ENCODE measurements around the gene RHOT2. TPM values are rescaled to one million over a fixed set of nuclear protein-coding genes. Genes with fewer than 3 reads are reported as not detected.

The RHOT2 gene
- polyA plus RNA-seq, 1 experiment = 38.0 TPM

DNA sequence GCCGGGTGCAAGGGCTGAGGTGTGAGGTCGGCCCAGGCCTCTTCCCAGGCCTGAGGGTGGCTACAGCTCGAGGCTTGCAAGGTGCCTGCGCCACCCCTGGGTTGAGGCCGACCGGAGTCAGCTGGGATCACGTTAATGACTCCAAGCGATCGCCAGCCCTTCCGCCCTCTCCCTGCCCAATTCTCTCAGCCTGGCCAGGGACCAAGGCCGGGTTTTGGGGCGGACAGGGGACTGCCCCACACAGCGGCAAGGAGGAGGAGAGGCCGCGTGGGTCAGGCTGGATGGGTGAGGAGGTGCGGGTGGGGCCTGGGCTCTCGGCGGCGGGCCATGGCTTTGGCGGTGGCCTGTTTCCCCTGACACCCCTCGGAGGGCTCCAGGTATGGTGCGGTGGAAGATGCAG, 25.4 kb downstream of the RHOT2 start:
- ChIA-PET POLR2A (no interaction called here), CTCF (no interaction called here)
- Histone ChIP-seq H3K27me3 (ENCODE audit: control insufficient read depth, insufficient read depth, low read length) (peaks cover 36% of the 10 kb centered on the region), H3K4me3 (ENCODE audit: low read depth, low read length) (no peak overlapping the region), H3K9me3 (ENCODE audit: control insufficient read depth, insufficient read depth, low read length) (peaks cover 3% of the 10 kb centered on the region; the same call in 1 of the 2 replicates), H3K27ac (ENCODE audit: low read depth, low read length) (no peak overlapping the region)
- DNase-seq (ENCODE audit: low read depth, low spot score) = no peak
- TF ChIP-seq, protein P1, sequence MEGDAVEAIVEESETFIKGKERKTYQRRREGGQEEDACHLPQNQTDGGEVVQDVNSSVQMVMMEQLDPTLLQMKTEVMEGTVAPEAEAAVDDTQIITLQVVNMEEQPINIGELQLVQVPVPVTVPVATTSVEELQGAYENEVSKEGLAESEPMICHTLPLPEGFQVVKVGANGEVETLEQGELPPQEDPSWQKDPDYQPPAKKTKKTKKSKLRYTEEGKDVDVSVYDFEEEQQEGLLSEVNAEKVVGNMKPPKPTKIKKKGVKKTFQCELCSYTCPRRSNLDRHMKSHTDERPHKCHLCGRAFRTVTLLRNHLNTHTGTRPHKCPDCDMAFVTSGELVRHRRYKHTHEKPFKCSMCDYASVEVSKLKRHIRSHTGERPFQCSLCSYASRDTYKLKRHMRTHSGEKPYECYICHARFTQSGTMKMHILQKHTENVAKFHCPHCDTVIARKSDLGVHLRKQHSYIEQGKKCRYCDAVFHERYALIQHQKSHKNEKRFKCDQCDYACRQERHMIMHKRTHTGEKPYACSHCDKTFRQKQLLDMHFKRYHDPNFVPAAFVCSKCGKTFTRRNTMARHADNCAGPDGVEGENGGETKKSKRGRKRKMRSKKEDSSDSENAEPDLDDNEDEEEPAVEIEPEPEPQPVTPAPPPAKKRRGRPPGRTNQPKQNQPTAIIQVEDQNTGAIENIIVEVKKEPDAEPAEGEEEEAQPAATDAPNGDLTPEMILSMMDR (IDR thresholded peaks at IDR 0.05; ENCODE audit: low read depth, low read length) = no peak

DNA sequence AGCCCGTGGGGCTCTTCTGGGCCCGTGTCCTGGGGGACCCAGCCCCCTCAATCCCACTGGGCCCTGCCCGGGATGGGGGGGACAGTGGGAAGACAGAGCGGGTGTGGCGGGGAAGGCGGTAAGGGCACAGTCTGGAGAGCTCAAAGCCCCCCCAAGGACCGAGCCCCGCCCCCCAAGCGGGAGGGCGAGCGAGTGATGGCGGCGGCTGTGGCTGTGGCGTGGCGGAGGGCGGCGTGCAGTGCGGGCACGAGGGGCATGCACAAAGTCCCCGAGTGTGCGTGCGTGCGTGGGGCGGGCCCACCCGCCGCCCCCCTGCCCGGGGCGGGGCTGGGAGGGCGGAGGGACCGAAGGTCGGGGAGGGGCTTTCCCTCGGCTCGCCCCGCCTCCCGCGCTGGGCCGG, 25.8 kb downstream of the RHOT2 start:
- Histone ChIP-seq H3K4me3 (ENCODE audit: low read depth, low read length) (no peak overlapping the region), H3K27me3 (ENCODE audit: control insufficient read depth, insufficient read depth, low read length) (peaks cover 36% of the 10 kb centered on the region), H3K9me3 (ENCODE audit: control insufficient read depth, insufficient read depth, low read length) (peaks cover 3% of the 10 kb centered on the region; the same call in 1 of the 2 replicates), H3K27ac (ENCODE audit: low read depth, low read length) (no peak overlapping the region)
- DNase-seq (ENCODE audit: low read depth, low spot score) = no peak
- TF ChIP-seq, protein P1 (IDR thresholded peaks at IDR 0.05; ENCODE audit: low read depth, low read length) = no peak
- ChIA-PET POLR2A (no interaction called here), CTCF (no interaction called here)

DNA sequence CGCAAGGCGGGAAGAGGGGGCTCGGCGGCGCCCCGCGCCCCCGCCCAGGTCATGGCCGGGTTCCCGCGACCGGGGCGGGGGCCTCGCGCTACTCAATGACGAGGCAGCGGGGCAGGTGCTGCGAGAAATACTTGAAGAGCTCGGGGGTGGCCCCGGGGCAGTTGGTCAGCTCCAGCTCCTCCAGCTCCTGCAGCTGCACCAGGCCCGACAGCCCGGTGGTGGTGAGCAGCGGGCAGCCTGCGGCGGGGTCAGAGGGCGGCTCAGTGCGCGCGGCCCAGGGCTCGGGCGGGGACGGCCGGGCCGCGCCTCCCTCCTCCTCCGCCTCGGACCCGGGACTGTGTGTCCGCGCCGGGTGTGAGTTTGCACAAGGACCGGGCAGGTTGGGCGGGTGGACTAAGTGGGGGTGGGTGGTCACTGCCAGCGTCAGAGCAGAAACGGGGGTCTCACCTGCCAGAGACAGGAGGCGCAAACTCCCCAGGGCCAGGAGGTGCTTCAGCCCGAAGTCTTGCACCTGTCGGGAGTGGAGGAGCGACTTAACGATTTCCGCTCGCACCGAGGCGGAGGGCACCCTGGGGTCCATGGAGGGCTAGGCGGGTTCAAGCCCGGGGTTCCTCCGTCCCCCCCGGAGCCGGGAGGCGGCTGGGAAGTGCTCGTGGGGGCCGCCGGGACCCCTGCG, 26.4 kb downstream of the RHOT2 start:
- no peak overlapping the region for H3K4me3 ChIP-seq (ENCODE audit: low read depth, low read length)
- peaks cover 3% of the 10 kb centered on the region; the same call in 1 of the 2 replicates for H3K9me3 ChIP-seq (ENCODE audit: control insufficient read depth, insufficient read depth, low read length)
- DNase-seq (ENCODE audit: low read depth, low spot score) = no peak
- ChIA-PET POLR2A (no interaction called here), CTCF (no interaction called here)
- H3K27me3 ChIP-seq (ENCODE audit: control insufficient read depth, insufficient read depth, low read length) = peaks cover 42% of the 10 kb centered on the region
- no peak overlapping the region for H3K27ac ChIP-seq (ENCODE audit: low read depth, low read length)
- TF ChIP-seq, protein P1 (IDR thresholded peaks at IDR 0.05; ENCODE audit: low read depth, low read length) = no peak

DNA sequence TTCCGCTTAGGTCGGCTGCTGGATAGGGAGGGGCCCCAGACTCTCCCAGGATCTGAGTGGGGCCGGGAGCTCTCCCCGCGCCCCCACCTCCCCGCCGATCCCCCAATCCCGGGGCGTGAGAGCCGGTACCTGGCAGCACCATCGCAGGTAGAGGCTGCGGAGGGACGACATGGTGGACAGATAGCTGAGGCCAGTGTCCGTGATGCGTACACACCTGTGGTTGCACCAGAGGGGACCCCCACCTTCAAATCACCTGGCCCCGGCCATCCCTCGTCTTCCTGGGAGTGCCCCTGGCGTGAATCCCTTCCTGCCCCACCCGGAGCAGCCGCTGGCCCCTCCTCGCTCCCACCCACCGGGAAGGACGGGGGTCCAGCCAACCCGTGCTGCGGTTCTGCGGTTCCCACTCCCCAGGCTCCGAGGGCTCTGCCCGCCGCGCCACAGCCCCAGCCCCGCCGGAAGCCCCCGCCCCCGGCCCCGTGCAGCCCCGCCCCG, 27.0 kb downstream of the RHOT2 start:
- Histone ChIP-seq H3K9me3 (ENCODE audit: control insufficient read depth, insufficient read depth, low read length) (peaks cover 3% of the 10 kb centered on the region; the same call in 1 of the 2 replicates), H3K27me3 (ENCODE audit: control insufficient read depth, insufficient read depth, low read length) (peaks cover 42% of the 10 kb centered on the region), H3K4me3 (ENCODE audit: low read depth, low read length) (no peak overlapping the region), H3K27ac (ENCODE audit: low read depth, low read length) (no peak overlapping the region)
- no peak for DNase-seq (ENCODE audit: low read depth, low spot score)
- TF ChIP-seq, protein P1 (IDR thresholded peaks at IDR 0.05; ENCODE audit: low read depth, low read length) = no peak
- CTCF ChIA-PET = no interaction called here
- POLR2A ChIA-PET = no interaction called here

DNA sequence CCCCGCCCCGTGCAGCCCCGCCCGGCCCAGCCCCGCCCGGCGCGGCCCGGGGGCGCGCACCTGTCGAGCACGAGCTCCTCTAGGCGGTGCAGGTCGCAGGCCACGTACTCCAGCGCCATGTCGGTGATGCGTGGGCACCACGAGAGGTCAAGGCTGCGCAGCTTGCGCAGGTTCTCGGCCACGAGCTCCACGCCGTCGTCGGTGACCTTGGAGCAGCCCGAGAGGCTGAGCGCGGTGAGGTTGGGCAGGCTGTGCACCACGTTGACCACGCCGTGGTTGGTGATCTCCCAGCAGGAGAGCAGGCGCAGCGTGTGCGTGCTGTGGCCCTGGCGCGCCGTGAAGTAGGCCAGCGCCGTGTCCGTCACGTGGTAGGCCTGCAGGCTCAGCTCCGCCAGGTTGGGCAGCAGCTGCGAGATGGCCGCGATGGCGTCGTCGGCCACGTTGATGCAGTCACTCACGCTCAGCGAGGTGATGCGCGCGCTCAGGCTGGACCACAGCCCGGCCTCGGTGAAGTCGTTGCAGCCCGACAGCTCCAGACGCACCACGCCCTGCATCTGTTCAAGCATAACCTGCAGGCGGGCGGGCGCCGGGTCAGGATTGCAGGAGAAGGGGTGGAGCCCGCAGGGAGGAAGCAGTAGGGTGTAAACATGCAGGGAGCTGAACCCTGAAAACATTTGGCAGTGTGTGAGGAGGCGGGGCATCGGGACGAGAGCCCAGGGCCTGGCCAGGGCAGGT, 27.6 kb downstream of the RHOT2 start:
- CTCF ChIA-PET = interaction anchor here (0.5 kb wide), 1 partner anchor 53 kb away, joined by 6 read pairs; no protein-coding TSS in a partner anchor
- Histone ChIP-seq H3K27me3 (ENCODE audit: control insufficient read depth, insufficient read depth, low read length) (peaks cover 44% of the 10 kb centered on the region), H3K9me3 (ENCODE audit: control insufficient read depth, insufficient read depth, low read length) (peaks cover 3% of the 10 kb centered on the region; the same call in 1 of the 2 replicates), H3K4me3 (ENCODE audit: low read depth, low read length) (no peak overlapping the region), H3K27ac (ENCODE audit: low read depth, low read length) (no peak overlapping the region)
- POLR2A ChIA-PET = no interaction called here
- no peak for DNase-seq (ENCODE audit: low read depth, low spot score)
- TF ChIP-seq, protein P1 (IDR thresholded peaks at IDR 0.05; ENCODE audit: low read depth, low read length) = no peak

Data from AG04450 (cell line).